HepG2 (cell line): ENCODE data around the gene PRKG1. TPM values are rescaled to one million over a fixed set of nuclear protein-coding genes. Genes with fewer than 3 reads are reported as not detected.

Source experiments
- ATAC-seq: fragments of 200-7000 bp; cut with Tn5 transposase; 3 replicates; pipeline ENCODE4 v1.9.1; 2020; ENCODE audit warnings: mild to moderate bottlenecking, moderate library complexity
- BruUV-seq: library from RNA; stranded (reverse); fragments of 400-500 nt; replicated peaks from 2 replicates; lab custom pipeline; 2021; lab: Mats Ljungman, UMichigan
- CTCF ChIA-PET: fragments of 300-600 bp; formaldehyde crosslinking; extraction: SDS; loops from one replicate; lab custom pipeline; 2021; ENCODE audit warnings: low total read pairs, inconsistent platforms, low intra/inter-chr PET ratio; lab: Yijun Ruan, JAX
- POLR2A ChIA-PET: fragments of 350-600 bp; sonication (Branson Sonifier 250); formaldehyde crosslinking; loops from one replicate; lab custom pipeline; 2020; ENCODE audit warnings: antibody characterized with exemption, inconsistent platforms; lab: Yijun Ruan, JAX
- DNase-seq: peaks from one replicate; pipeline ENCODE4 v3.0.0-alpha.2; 2015; ENCODE audit warnings: low spot score
- FAIRE-seq: peaks from 3 replicates; lab custom pipeline; 2011; peaks lifted over from hg19 to GRCh38; lab: Jason Lieb, UNC
- H2AFZ ChIP-seq: one replicate; pipeline ENCODE4 v1.6.1; 2011; ENCODE audit warnings: low read length, inconsistent platforms
- H3K27ac ChIP-seq: fragments of 300-600 bp; 3 replicates; pipeline ENCODE4 v1.8.0; 2011; ENCODE audit warnings: mixed run types, mild to moderate bottlenecking, mixed read lengths, low read length, inconsistent platforms; ENCODE audit not compliant: insufficient read depth; ENCODE audit errors: extremely low read length
- H3K27me3 ChIP-seq, 2 experiments: fragments of 200-600 bp in 1 of 2; 2 replicates in 1 of 2; 3 replicates in 1 of 2; pipeline versions ENCODE4 v1.6.0 to v1.8.0; 2011; ENCODE audit warnings: low read length in 2 of 2, mild to moderate bottlenecking in 2 of 2, moderate library complexity in 2 of 2, inconsistent platforms in 1 of 2; ENCODE audit not compliant: insufficient read depth in 2 of 2, control insufficient read depth in 1 of 2
- H3K36me3 ChIP-seq, 2 experiments: fragments of 200-600 bp in 1 of 2; replicated peaks in 1 of 2; 2 replicates in 1 of 2; 3 replicates in 1 of 2; pipeline versions ENCODE4 v1.5.1 to v1.8.0; 2011; ENCODE audit warnings: low read length in 2 of 2, inconsistent platforms in 1 of 2; ENCODE audit not compliant: insufficient read depth in 2 of 2, control insufficient read depth in 1 of 2
- H3K4me1 ChIP-seq: 2 replicates; pipeline ENCODE4 v1.5.1; 2012; ENCODE audit warnings: low read length, inconsistent platforms; ENCODE audit not compliant: insufficient read depth
- H3K4me2 ChIP-seq: 2 replicates; pipeline ENCODE4 v1.6.0; 2011; ENCODE audit warnings: low read depth, low read length, inconsistent platforms
- H3K4me3 ChIP-seq, 3 experiments: fragments of 200-600 bp in 1 of 3; sonication (generic), shearing (Covaris generic) in 1 of 3; replicated peaks in 1 of 3; 2 replicates each; pipeline ENCODE4 v1.5.1; 2011 to 2016; ENCODE audit warnings: low read length in 3 of 3, inconsistent platforms in 2 of 3, low read depth in 2 of 3, mild to moderate bottlenecking in 2 of 3, control low read depth in 1 of 3, mixed read lengths in 1 of 3; ENCODE audit not compliant: insufficient read depth in 1 of 3
- H3K79me2 ChIP-seq: one replicate; pipeline ENCODE4 v1.6.1; 2011; ENCODE audit warnings: low read length, inconsistent platforms; ENCODE audit not compliant: insufficient read depth
- H3K9ac ChIP-seq: 2 replicates; pipeline ENCODE4 v1.6.0; 2011; ENCODE audit warnings: mild to moderate bottlenecking, low read depth, low read length, inconsistent platforms; ENCODE audit not compliant: insufficient read depth
- H3K9me3 ChIP-seq: 2 replicates; pipeline ENCODE4 v1.5.1; 2012; ENCODE audit warnings: mild to moderate bottlenecking, low read length
- H4K20me1 ChIP-seq: 2 replicates; pipeline ENCODE4 v1.6.0; 2011; ENCODE audit warnings: inconsistent platforms, mild to moderate bottlenecking, low read length, moderate library complexity; ENCODE audit not compliant: insufficient read depth
- FOXA1 ChIP-seq, 2 experiments: fragments of 450-650 bp in 1 of 2; sonication (generic) in 1 of 2; formaldehyde crosslinking in 1 of 2; IDR thresholded peaks; 2 replicates each; pipeline versions ENCODE4 v1.4.0 to v1.6.1; 2016 to 2020; ENCODE audit warnings: missing genetic modification reagents in 1 of 2
- HMGXB3 ChIP-seq: sonication (generic); formaldehyde crosslinking; IDR thresholded peaks from 2 replicates; pipeline ENCODE4 v1.4.0; 2020; ENCODE audit warnings: missing genetic modification reagents, borderline replicate concordance
- HOXA9 ChIP-seq: sonication (generic); formaldehyde crosslinking; IDR thresholded peaks from 2 replicates; pipeline ENCODE4 v1.8.1; 2022; ENCODE audit warnings: missing genetic modification reagents, mild to moderate bottlenecking, moderate library complexity, borderline replicate concordance
- KAT7 ChIP-seq: IDR thresholded peaks from 2 replicates; pipeline ENCODE4 v1.6.1; 2018; ENCODE audit warnings: borderline replicate concordance, missing compliant biosample characterization
- PCBP1 ChIP-seq: fragments of 200-400 bp; formaldehyde crosslinking; IDR thresholded peaks from 2 replicates; pipeline ENCODE4 v1.6.1; 2017; ENCODE audit warnings: mild to moderate bottlenecking, low read depth, low read length, borderline replicate concordance
- PLRG1 ChIP-seq: fragments of 450-650 bp; conservative IDR thresholded peaks from 2 replicates; pipeline ENCODE4 v1.6.1; 2016
- PRDM4 ChIP-seq: sonication (generic); formaldehyde crosslinking; IDR thresholded peaks from 2 replicates; pipeline ENCODE4 v1.9.0; 2021; ENCODE audit warnings: missing genetic modification reagents, borderline replicate concordance
- SMARCE1 ChIP-seq: fragments of 450-650 bp; IDR thresholded peaks from 2 replicates; pipeline ENCODE4 v1.6.1; 2017; ENCODE audit warnings: borderline replicate concordance
- SMC3 ChIP-seq: IDR thresholded peaks from 2 replicates; pipeline ENCODE4 v1.6.1; 2011; ENCODE audit warnings: low read length, improper control_type of control experiment
- ZNF562 ChIP-seq: sonication (generic); formaldehyde crosslinking; IDR thresholded peaks from 2 replicates; pipeline ENCODE4 v1.8.0; 2022; ENCODE audit warnings: missing genetic modification reagents, borderline replicate concordance
- ZNF816 ChIP-seq: sonication (generic); formaldehyde crosslinking; IDR thresholded peaks from 2 replicates; pipeline ENCODE4 v1.8.0; 2022; ENCODE audit warnings: missing genetic modification reagents, mild to moderate bottlenecking, borderline replicate concordance
- WGBS: methylation state at CpG from one replicate; pipeline ENCODE4 v1.1.6; 2017; ENCODE audit warnings: low lambda C conversion rate; 5-methylcytosine and 5-hydroxymethylcytosine counted together
- in situ Hi-C: cut with HindIII; loops from 2 replicates; pipeline ENCODE4 v1.10.0; 2017; ENCODE audit warnings: low pct_unique_long_range_greater_than_20kb; ENCODE audit not compliant: extremely low pct_ligation_motif_present
- intact Hi-C: fragments of 100-400 bp; cut with micrococcal nuclease; formaldehyde crosslinking; loops from one replicate; pipeline ENCODE4 v1.10.0; 2022; ENCODE audit not compliant: unreplicated experiment
- polyA plus RNA-seq, 8 experiments: library from polyadenylated mRNA; depleted of rRNA in 3 of 8; stranded (reverse) in 7 of 8; unstranded in 1 of 8; fragments of >200 nt; fragmentation: Illumina TruSeq in 4 of 8; extraction: Trizol in 4 of 8; gene quantifications; 2 replicates each; pipeline versions ENCODE4 v1.2.1 to v1.2.3, GENCODE V29; 2011 to 2016; ENCODE audit warnings: low read depth in 4 of 8, missing spikeins in 1 of 8, mixed read lengths in 1 of 8; ENCODE audit not compliant: insufficient read depth in 1 of 8
- total RNA-seq, 5 experiments: library from RNA; depleted of rRNA; stranded (reverse); fragments of >200 nt; fragmentation: Illumina TruSeq; extraction: Trizol; gene quantifications; 2 replicates each; pipeline ENCODE4 v1.2.3, GENCODE V29; 2016; ENCODE audit warnings: low read depth in 1 of 5
- TF ChIP-seq, protein P1 (sequence below): sonication (generic); formaldehyde crosslinking; conservative IDR thresholded peaks from 2 replicates; pipeline ENCODE4 v1.8.1; 2023; ENCODE audit warnings: missing genetic modification reagents

The PRKG1 gene
- total and polyA plus RNA-seq, 2 of the 13 experiments (the other 11 are each of a cell fraction or from before 2014, with no cell fraction given), result 0.01 TPM; not detected in 1

GRCh38 chr10:51327432-51327831 lies 253.1 kb downstream of the PRKG1 start:
- ATAC-seq (no peak), DNase-seq (no peak), FAIRE-seq (no peak)
- Histone ChIP-seq H3K79me2 (no peaks in the 10 kb centered on the region), H3K9me3 (no peaks in the 10 kb centered on the region), H3K27me3 (no peaks in the 10 kb centered on the region), H4K20me1 (no peaks in the 10 kb centered on the region), H3K4me1 (no peaks in the 10 kb centered on the region), H3K4me2 (no peak overlapping the region), H2AFZ (no peak overlapping the region), H3K36me3 (no peaks in the 10 kb centered on the region), H3K27ac (no peak overlapping the region), H3K9ac (no peak overlapping the region), H3K4me3 (no peak overlapping the region)
- intact Hi-C loops, result no loop called here
- WGBS, result 0% methylated on average over 1 of the region's 1 CpG
- CTCF ChIA-PET, result no interaction called here
- TF ChIP-seq HMGXB3 (CRISPR knock-in tag), result no peak
- no peak for TF ChIP-seq HOXA9 (CRISPR knock-in tag)
- TF ChIP-seq KAT7, result no peak
- TF ChIP-seq, protein P1, sequence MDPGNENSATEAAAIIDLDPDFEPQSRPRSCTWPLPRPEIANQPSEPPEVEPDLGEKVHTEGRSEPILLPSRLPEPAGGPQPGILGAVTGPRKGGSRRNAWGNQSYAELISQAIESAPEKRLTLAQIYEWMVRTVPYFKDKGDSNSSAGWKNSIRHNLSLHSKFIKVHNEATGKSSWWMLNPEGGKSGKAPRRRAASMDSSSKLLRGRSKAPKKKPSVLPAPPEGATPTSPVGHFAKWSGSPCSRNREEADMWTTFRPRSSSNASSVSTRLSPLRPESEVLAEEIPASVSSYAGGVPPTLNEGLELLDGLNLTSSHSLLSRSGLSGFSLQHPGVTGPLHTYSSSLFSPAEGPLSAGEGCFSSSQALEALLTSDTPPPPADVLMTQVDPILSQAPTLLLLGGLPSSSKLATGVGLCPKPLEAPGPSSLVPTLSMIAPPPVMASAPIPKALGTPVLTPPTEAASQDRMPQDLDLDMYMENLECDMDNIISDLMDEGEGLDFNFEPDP (CRISPR knock-in tag), result no peak
- no peak for TF ChIP-seq PRDM4
- no peak for TF ChIP-seq ZNF816
- TF ChIP-seq SMC3, result no peak
- no peak for TF ChIP-seq PLRG1
- TF ChIP-seq ZNF562 (CRISPR knock-in tag), result no peak
- no peak for TF ChIP-seq FOXA1 (IDR thresholded peaks at IDR 0.05)
- TF ChIP-seq FOXA1 (CRISPR knock-in tag; IDR thresholded peaks at IDR 0.05), result no peak
- TF ChIP-seq PCBP1, result no peak
- no peak for TF ChIP-seq SMARCE1
- POLR2A ChIA-PET, result no interaction called here
- no TSS peak for BruUV-seq
- in situ Hi-C loops, result no loop called here
